Thoracic aorta (tissue), 2 donors: ENCODE data around the gene TTC3. TPM values are rescaled to one million over a fixed set of nuclear protein-coding genes. Genes with fewer than 3 reads are reported as not detected.

Experiments
- ATAC-seq: fragments of 150-250 bp; one replicate; pipeline ENCODE4 v1.8.0; 2017; ENCODE audit warnings: low read depth; ENCODE audit not compliant: insufficient number of reproducible peaks, low FRiP score
- DNase-seq: peaks from one replicate; pipeline ENCODE4 v3.0.0-alpha.2; 2020; ENCODE audit warnings: low spot score
- H3K27ac ChIP-seq, 2 donors: fragments of 200-600 bp; sonication (generic); 1 replicate in 1 of 2; 2 replicates in 1 of 2; pipeline ENCODE4 v1.5.1; 2016; ENCODE audit warnings: mild to moderate bottlenecking in 2 of 2, moderate library complexity in 2 of 2
- H3K27me3 ChIP-seq: fragments of 200-600 bp; sonication (generic); replicated peaks from 2 replicates; pipeline ENCODE4 v1.6.0; 2016; ENCODE audit warnings: mild to moderate bottlenecking; ENCODE audit not compliant: insufficient read depth
- H3K36me3 ChIP-seq: fragments of 200-600 bp; sonication (generic); one replicate; pipeline ENCODE4 v1.5.1; 2016
- H3K4me1 ChIP-seq, 2 donors: fragments of 200-600 bp; sonication (generic); 1 replicate in 1 of 2; 2 replicates in 1 of 2; pipeline versions ENCODE4 v1.5.1 to v1.6.0; 2016; ENCODE audit warnings: low read depth in 2 of 2, mild to moderate bottlenecking in 1 of 2; ENCODE audit not compliant: control insufficient read depth in 1 of 2
- H3K4me3 ChIP-seq: fragments of 200-600 bp; sonication (generic); 2 replicates; pipeline ENCODE4 v1.5.1; 2016; ENCODE audit warnings: mild to moderate bottlenecking
- H3K9me3 ChIP-seq: fragments of 200-600 bp; sonication (generic); 2 replicates; pipeline ENCODE4 v1.5.1; 2016
- total RNA-seq, 2 donors: library from RNA; depleted of rRNA; stranded (reverse); fragments of >200 nt; gene quantifications; one replicate each; pipeline versions ENCODE4 v1.1.0 to v1.2.3, GENCODE V29; 2016
- TF ChIP-seq, protein P1 (sequence below): fragments of 200-600 bp; sonication (generic); IDR thresholded peaks from one replicate; pipeline ENCODE4 v1.5.1; 2019; ENCODE audit warnings: antibody characterized with exemption

The TTC3 gene
- total RNA-seq, 2 donors from 2014 or later, result 85.2 to 115 TPM

DNA sequence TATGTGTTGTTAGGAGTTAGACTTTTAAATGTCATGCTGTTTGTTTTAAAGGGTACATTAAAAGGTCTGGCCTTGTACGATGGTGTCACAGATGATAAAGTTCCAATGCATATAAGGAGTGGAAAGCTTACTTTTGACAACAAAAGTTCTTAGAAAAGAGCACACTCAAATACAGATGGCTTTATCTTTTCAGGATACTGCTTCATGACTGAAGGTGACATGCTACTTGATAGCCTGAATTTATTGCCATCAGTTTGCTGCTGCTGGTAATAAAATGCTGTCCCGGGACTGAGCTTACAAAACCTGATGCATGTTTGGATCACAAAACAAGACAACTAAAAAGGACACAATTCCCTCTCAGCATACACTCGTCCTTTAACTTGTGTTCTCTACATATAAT, 84.9 kb downstream of the TTC3 start:
- ATAC-seq (no peak), DNase-seq (no peak)
- Histone ChIP-seq H3K9me3 (no peaks in the 10 kb centered on the region), H3K4me3 (no peak overlapping the region), H3K36me3 (peaks cover 13% of the 10 kb centered on the region), H3K4me1 (peaks cover 12 to 16% of the 10 kb centered on the region in 2 donors), H3K27me3 (no peaks in the 10 kb centered on the region), H3K27ac (no peak overlapping the region)
- TF ChIP-seq, protein P1, sequence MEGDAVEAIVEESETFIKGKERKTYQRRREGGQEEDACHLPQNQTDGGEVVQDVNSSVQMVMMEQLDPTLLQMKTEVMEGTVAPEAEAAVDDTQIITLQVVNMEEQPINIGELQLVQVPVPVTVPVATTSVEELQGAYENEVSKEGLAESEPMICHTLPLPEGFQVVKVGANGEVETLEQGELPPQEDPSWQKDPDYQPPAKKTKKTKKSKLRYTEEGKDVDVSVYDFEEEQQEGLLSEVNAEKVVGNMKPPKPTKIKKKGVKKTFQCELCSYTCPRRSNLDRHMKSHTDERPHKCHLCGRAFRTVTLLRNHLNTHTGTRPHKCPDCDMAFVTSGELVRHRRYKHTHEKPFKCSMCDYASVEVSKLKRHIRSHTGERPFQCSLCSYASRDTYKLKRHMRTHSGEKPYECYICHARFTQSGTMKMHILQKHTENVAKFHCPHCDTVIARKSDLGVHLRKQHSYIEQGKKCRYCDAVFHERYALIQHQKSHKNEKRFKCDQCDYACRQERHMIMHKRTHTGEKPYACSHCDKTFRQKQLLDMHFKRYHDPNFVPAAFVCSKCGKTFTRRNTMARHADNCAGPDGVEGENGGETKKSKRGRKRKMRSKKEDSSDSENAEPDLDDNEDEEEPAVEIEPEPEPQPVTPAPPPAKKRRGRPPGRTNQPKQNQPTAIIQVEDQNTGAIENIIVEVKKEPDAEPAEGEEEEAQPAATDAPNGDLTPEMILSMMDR, result no peak

DNA sequence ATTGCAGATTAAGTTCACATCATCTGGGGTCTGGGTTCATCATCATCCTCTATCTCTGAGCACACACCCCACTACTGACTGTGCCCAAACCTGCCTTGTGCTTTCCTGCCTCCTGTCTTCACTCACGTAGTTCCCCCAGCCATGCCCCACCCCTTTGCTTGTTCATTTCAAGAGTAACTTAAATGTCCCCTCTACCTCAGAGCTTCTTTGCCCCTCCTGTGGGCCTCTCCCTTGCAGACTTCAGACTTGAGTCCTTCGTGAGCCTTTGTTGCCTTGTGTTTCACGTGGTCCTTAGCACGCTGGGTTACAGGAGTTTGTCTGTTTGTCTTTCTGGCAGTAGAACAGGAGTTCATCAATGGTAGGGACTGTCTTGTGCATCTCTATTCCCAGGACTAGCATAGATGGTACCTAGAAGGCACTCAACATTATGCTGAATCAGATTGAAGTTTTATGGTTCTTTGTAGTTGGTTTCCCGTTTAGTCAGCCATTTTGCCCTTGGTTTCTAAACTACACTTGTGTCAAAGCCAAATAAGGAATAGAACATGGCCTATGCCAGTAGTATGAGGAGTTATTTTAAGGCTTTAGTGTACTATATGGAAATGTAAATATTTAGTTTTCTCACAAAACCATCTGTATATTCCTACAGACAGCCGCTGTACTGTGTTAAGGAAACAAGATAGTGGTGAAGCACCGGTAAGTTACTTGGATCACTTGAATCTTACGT, 86.2 kb downstream of the TTC3 start:
- H3K9me3 ChIP-seq, result no peaks in the 10 kb centered on the region
- no peak overlapping the region for H3K4me3 ChIP-seq
- TF ChIP-seq, protein P1, result no peak
- no peak for DNase-seq
- ATAC-seq, result no peak
- peaks cover 22% of the 10 kb centered on the region for H3K36me3 ChIP-seq
- H3K27me3 ChIP-seq, result no peaks in the 10 kb centered on the region
- peaks cover 0 to 3% of the 10 kb centered on the region in 2 donors for H3K4me1 ChIP-seq
- no peak overlapping the region for H3K27ac ChIP-seq

DNA sequence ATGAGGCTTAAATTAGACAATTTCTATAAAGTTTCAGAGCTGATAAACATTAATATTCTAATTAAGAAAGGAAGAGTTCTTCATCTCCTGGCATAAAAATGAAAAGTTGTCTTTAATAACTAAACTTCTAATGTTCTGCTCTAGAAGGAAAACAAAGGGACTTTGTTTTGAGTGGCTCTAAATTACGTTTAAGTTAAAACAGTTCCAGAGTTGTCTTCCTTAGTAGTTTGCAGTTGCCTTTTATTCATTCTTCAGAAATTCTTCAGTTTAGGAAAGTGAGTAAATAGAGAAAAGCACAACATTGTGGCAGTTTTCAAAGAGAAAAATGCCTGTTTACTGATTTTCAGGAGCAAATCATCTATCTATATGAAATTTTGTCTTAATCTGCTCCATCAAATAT, 86.9 kb downstream of the TTC3 start:
- TF ChIP-seq, protein P1, result no peak
- Histone ChIP-seq H3K4me3 (no peak overlapping the region), H3K27me3 (no peaks in the 10 kb centered on the region), H3K4me1 (no peaks in the 10 kb centered on the region), H3K27ac (no peak overlapping the region), H3K36me3 (peaks cover 22% of the 10 kb centered on the region), H3K9me3 (no peaks in the 10 kb centered on the region)
- DNase-seq (no peak), ATAC-seq (no peak)

DNA sequence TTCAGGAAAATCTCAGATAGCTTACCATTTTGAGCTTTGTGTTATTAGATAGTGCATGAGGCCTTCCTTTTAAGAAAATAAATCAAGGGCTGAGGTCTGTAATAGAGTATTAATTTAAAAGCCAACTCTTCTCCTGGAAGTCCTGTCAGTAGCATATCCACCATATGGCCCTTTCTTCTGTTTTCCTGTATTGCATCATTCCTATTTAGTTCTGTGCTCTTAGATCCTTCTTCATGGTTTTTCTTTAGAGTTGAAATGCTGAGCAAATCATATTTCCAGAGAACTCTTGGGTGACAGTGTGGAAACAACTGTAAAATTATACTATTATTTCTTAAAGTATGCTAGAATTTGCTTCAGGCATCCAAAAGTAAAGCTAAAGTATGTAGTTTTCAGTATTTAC, 91.7 kb downstream of the TTC3 start:
- no peak overlapping the region for H3K27ac ChIP-seq
- ATAC-seq, result no peak
- H3K36me3 ChIP-seq, result peaks cover 18% of the 10 kb centered on the region
- H3K9me3 ChIP-seq, result no peaks in the 10 kb centered on the region
- no peak overlapping the region for H3K4me3 ChIP-seq
- no peaks in the 10 kb centered on the region for H3K4me1 ChIP-seq
- no peak for DNase-seq
- H3K27me3 ChIP-seq, result no peaks in the 10 kb centered on the region
- TF ChIP-seq, protein P1, result no peak

DNA sequence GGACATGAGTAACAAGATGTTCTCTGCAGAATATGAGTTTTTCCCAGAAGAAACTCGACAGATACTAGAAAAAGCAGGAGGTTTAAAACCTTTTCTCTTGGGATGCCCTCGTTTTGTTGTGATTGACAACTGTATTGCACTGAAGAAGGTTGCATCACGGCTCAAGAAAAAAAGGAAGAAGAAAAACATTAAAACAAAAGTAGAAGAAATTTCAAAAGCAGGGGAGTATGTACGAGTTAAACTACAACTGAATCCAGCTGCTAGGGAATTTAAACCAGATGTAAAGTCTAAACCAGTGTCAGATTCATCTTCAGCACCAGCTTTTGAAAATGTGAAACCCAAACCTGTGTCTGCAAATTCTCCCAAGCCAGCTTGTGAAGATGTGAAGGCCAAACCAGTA, 92.5 kb downstream of the TTC3 start:
- H3K4me3 ChIP-seq, result no peak overlapping the region
- no peak overlapping the region for H3K27ac ChIP-seq
- TF ChIP-seq, protein P1, result no peak
- no peaks in the 10 kb centered on the region for H3K4me1 ChIP-seq
- peaks cover 18% of the 10 kb centered on the region for H3K36me3 ChIP-seq
- no peak for ATAC-seq
- no peaks in the 10 kb centered on the region for H3K27me3 ChIP-seq
- no peak for DNase-seq
- no peaks in the 10 kb centered on the region for H3K9me3 ChIP-seq
